ENCODE measurements around the gene PCBP2.
"Not testable (repeated sequence)": the region's sequence is repeated elsewhere in the genome, so short reads cannot be mapped to it uniquely, and the experiment has no call there.

PCBP2 gene

DNA sequence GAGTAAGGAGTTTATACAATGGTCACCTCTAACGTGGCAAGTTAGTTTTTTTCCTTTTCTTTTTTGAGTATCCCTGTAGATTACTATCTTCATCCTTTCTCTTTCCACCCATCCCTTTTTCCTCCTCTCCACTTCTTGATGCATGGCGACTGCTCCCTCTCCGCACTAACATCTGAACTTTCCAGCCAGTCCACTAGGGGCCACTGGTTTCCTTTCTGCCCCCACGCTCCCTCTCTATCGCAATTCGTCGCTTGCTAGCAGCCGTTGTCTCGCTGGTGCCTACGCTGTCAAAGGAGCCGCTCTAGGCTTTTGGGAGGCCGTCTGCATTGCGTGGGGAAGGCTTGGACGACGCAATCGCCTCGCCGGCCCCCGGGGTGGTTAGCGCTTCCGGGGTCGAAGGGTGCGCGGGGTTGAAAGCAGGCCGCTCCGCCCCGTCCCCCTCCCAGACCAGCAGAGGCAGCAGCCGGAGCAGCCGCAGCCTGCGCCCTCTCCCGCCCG, at the start of gene PCBP2:
Gene PCBP2, plus strand, starts transcription at position 442 of the 498 bp plus-strand sequence. CDS start 2,699 bp downstream, outside the sequence.
- DNase-seq = peak; percentile 95

DNA sequence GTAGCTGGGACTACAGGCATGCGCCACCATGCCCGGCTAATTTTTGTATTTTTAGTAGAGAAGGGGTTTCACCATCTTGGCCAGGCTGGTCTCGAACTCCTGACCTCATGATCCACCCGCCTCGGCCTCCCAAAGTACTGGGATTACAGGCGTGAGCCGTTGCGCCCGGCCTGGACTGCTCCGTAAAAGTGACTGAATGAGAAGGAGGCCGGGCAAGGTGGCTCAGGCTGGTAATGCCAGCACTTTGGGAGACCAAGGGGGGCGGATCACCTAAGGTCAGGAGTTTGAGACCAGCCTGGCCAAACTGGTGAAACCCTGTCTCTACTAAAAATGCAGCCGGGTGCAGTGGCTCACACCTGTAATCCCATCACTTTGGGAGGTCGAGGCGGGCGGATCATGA, 49.6 kb upstream of the PCBP2 start:
- DNase-seq = not testable (repeated sequence)

DNA sequence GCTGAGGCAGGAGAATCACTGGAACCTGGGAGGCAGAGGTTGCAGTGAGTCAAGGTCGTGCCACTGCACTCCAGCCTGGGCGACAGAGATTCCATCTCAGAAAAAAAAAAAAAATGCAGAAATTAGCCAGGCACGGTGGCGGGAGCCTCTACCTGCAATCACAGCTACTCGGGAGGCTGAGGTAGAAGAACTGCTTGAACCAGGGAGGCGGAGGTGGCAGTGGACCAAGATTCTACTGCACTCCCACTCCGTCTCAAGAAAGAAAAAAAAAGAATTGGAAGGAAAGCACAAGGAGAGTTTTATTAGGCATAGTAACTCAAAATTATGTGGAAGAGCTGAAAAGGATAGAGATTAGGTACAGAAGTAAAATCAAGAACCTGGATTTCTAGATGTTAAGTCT, 49.0 kb upstream of the PCBP2 start:
- no peak for DNase-seq

DNA sequence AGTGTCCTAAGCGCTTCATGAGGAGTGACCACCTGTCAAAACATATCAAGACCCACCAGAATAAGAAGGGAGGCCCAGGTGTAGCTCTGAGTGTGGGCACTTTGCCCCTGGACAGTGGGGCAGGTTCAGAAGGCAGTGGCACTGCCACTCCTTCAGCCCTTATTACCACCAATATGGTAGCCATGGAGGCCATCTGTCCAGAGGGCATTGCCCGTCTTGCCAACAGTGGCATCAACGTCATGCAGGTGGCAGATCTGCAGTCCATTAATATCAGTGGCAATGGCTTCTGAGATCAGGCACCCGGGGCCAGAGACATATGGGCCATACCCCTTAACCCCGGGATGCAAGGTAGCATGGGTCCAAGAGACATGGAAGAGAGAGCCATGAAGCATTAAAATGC, 41.0 kb upstream of the PCBP2 start:
- no peak for DNase-seq

DNA sequence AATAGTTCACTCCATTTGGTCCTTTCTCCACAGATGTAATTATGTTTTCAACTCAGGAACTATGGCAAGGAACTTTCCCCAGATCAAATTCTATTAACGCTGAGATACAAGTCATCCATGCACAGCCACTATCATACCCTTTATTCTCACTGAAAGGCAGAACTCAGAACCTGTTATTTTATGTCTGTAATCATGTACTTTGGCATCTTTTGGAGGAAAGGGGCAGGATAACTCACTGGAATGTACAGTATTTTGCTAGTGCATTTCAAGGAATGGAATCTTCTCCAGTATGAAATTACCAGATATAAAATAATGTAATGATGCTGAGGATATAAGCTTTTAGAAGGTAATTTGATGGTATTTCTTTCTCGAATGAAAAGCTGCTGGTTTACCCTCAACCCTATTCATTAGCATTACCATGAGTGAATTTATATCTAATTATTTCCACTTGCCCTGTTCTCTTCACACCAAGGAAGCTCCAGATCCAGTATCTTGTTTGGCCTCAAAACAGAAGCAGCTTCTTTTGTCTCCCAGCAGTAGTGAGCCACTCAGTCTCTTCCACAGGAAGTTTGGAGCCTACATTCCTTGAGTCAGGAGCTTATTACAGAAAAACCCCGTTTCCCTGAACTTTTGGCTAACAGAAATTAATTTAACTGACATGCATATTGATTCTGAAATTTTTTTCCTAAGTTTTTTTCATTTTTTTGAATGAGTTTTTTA, 38.3 kb upstream of the PCBP2 start:
- DNase-seq = no peak

DNA sequence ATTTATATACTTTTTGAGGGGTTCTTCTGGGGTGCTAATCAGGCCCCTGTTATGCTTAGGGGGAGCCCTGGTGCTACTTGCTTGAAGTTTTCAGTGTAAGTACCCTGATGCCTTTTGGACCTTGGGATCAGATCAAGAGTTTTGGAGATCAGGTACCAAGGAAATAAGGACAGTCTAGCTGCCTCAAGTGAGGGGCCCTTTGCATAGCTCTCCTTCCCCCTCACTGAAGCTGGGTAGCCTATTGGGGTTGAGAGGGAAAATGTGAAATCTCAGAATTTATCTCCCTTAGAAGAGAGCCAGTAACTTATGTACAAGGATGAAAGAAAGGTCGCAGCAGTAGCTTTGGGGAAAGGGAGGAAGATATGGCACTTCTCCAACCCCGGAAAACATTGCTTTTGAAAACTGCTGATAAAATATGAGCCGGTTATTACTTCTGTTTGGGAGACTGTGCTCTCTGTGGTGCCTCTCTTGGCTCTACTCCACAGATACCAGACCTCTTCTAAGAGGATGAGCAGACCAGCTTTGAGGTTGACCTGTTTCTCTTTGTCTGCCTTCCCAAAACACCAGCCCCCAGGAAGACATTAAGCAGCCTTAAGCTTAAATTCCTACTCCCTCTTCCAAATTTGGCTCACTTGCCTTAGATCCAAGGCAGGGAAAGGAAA, 37.0 kb upstream of the PCBP2 start:
- no peak for DNase-seq

DNA sequence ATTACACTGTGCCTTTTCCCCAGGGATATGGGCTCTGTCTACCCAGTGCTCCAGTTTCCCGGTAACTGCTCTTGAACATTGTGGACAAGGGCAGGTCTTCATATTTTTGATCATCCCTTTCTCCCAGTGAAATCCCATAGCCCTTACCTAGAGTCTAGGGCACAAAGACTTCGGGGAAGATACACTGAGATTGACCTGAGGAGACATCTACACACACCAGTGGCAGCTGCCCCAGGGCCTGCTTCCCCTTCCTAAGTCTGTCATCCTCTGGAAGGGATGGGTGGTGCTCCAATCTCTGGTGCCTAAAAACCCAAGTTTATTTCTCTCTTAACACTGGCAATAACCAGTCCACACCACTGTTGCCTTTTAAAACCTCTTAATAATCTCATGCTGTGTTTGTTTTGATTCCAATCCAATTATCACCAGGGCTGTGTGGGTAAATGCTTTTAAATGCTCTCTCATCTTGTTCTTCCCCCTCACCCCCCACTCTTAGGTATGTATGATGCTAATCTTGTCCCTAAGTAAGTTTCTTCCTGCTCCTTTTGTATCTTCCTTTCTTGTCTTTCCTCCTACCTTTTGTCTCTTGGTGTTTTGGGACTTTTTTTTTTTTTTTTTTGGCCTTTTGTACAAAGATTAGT, 36.0 kb upstream of the PCBP2 start:
- DNase-seq = not testable (repeated sequence)

DNA sequence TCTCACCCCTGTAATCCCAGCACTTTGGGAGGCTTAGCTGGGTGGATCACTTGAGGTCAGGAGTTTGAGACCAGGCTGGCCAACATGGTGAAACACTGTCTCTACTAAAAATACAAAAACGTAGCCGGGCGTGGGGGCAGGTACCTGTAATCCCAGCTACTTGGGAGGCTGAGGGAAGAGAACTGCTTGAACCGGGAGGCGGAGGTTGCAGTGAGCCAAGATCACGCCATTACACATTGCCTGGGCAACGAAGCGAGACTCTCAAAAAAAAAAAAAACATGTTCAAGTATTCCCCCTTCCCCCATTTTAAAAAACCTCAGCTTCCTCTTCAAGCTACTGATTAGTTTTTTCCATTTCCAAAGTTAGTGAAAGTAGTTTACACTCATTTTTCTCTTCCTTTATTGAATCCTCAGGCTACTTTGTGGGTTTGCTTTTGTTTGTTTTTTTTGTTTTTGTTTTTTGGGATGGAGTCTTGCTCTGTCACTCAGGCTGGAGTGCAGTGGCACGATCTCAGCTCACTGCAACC, 34.5 kb upstream of the PCBP2 start:
- DNase-seq = not testable (repeated sequence)

DNA sequence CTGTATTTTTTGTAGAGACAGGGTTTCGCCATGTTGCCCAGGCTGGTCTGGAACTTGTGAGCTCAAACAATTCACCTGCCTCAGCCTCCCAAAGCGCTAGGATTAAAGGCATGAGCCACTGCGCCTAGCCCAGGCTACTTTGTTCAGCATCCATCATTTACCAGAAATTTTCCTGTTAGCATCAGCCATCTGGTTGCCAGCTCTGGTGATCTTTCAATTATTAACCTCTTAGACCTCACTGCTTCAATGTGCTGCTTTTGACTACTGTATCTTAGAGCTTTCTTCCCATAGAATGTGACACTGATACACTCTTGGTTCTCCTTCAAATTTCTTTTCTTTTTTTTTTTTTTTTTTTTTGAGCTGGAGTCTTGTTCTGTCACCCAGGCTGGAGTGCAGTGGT, 33.7 kb upstream of the PCBP2 start:
- DNase-seq = no peak

DNA sequence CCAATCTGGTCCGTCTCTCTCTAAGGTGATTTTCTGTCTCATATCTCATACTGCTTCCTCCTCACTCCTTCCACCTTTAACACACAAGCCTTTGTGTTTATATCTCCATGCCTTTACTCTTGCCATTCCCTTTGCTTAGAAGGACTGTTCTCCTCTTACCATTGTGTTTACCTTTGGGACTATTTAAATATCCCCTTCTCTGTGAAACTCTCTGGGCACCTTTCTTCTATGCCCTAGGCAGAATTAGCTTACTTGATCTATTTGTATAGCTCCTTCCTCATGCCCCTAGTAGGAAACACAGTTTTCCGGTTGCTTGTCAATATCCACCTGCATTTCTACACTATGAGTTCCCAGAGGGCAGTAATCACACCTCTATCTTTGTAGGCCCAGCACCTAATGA, 32.1 kb upstream of the PCBP2 start:
- DNase-seq = no peak

DNA sequence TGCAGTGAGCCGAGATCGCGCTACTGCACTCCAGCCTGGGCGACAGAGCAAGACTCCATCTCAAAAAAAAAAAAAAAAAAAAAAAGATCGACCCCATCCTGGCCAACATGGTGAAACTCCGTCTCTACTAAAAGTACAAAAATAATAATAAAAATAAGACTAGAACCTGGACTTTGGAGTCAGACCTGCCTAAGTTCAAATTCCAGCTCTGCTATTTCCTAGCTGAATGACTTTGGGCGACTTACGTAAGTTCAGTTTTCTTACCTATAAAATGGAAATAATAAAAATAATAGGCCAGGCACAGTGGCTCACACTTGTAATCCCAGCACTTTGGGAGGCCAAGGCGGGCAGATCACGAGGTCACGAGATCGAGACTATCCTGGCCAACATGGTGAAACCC, 29.7 kb upstream of the PCBP2 start:
- DNase-seq = not testable (repeated sequence)

DNA sequence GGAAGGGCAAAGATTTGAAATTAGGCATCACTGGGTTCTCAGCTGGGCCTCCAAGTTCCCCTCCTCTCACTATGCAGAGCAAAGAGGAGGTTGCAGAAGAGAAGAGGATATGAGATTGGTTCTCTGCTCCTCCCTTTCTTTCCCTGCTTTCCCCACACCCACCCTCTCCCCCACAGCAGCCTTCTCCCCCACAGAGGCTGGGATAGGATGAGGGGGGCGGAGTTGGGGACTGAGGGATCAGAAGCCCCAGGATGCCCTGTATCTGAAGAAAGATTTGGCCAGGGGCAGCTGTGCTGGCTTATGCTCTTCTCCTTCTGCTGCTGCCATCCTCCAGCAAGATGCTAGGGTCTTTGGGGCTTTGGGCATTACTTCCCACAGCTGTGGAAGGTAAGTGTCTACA, 28.3 kb upstream of the PCBP2 start, which contains the start of gene AMHR2:
Gene AMHR2, plus strand, starts transcription at position 259 of the 400 bp plus-strand sequence. Its CDS starts 80 bp downstream, at position 339.
- DNase-seq = no peak

DNA sequence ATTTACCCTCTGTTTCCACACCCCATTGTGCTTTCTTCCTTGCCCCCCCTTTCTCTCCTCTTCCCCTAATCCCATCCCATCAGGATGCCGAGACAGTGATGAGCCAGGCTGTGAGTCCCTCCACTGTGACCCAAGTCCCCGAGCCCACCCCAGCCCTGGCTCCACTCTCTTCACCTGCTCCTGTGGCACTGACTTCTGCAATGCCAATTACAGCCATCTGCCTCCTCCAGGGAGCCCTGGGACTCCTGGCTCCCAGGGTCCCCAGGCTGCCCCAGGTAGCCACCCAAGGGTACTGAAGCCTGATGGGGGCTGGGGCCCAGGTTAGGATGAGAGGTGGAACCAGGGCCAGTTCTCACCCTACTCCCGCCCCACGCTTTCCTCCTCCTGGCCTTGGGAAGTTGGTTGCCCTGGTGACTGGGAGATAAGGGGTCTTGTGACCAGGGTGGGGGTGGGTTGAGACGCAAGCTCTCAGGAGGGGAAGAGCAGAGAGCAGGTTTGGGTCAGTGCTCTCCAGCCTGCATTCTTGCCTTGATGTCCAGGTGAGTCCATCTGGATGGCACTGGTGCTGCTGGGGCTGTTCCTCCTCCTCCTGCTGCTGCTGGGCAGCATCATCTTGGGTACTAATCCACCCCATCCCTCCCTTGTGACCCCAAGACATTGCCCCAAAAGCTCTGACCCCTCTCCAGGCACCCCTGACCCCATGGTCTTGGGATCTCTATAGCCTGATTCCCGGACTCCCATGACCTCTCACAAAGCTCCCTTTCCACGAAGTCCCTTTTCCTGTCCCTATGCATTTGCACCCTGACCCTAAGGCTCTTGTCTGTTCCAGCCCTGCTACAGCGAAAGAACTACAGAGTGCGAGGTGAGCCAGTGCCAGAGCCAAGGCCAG, 27.0 kb upstream of the PCBP2 start:
- DNase-seq = no peak

DNA sequence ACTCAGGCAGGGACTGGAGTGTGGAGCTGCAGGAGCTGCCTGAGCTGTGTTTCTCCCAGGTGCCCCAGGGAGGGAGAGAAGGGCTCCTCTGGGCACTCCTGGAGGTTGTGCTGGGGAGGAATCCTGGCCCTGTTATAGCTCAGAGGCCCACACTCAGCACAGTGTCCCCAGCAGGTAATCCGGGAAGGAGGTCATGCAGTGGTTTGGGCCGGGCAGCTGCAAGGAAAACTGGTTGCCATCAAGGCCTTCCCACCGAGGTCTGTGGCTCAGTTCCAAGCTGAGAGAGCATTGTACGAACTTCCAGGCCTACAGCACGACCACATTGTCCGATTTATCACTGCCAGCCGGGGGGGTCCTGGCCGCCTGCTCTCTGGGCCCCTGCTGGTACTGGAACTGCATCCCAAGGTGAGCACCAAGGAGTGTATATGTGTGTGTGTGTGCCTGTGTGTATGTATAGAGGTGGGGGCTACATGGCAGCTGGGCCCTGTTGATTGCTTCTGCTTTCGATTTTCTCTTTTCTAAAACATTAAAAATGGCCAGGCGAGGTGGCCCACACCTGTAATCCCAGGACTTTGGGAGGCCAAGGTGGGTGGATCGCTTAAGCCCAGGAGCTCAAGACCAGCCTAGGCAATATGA, 26.3 kb upstream of the PCBP2 start:
- no peak for DNase-seq

DNA sequence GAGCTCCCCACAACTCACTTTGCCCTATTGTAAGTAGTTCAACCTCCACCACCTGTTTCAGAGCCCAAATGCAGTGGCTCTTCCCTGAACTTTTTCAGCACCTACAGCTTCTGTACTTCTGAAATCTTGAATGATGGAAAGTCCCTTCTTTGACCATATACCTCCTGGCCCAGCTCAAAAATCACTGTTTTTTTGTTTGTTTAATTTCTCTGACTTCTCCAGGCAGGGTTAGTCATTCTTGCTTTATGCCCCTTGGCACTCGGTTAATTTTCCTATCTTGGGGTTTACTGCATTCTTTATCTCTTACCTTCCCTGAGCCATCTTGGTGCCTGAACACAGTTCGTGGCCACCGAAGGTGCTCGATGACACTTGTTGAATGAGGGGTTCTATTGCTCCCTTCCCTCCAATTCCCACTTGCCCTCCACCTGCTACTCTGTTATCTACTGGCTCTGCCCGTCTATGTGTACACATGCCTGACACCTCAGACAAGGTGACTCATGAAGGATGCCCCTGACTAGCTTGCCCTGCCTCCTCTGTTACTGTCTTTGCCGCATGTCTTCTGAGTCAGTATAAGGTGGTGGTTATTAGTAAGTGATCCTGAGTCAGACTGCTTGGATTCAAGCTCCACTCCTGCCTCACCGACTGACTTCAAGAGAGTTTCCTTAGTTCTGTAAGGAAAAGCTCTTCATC, 23.9 kb upstream of the PCBP2 start:
- DNase-seq = no peak

DNA sequence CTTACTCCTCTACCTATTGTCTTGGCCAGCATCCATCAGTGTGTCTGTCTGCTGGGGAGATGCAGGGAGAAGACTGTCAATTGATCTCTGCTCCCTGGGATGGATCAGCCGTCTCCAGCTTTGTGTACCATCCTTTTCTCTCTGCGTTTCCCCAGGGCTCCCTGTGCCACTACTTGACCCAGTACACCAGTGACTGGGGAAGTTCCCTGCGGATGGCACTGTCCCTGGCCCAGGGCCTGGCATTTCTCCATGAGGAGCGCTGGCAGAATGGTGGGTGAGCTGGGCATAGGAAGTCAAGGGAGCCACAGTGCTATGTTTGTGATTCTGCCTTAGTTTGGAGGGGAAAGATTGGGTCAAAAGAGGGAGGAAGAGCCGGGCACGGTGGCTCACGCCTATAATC, 23.2 kb upstream of the PCBP2 start:
- no peak for DNase-seq

DNA sequence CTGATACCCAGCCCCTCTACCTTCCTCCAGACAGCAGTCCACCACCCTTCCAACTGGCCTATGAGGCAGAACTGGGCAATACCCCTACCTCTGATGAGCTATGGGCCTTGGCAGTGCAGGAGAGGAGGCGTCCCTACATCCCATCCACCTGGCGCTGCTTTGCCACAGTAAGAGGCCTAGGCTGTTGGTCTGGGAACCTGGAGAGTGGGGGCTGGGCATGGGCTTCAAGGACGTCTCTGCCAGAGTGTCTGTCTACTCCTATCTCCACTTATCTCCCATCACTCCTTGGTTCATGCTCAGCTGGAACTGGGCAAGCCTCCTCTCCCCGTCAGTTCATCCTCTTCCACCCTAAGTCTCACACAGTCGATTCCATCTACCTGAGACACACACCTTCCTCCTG, 21.8 kb upstream of the PCBP2 start:
- DNase-seq = no peak

DNA sequence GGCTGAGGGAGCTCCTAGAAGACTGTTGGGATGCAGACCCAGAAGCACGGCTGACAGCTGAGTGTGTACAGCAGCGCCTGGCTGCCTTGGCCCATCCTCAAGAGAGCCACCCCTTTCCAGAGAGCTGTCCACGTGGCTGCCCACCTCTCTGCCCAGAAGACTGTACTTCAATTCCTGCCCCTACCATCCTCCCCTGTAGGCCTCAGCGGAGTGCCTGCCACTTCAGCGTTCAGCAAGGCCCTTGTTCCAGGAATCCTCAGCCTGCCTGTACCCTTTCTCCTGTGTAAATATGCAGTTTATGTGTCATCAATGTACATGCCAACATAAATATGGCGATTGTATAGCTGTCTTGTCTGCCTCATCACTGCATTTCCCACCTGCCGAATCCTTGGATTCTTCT, 20.7 kb upstream of the PCBP2 start:
- no peak for DNase-seq

DNA sequence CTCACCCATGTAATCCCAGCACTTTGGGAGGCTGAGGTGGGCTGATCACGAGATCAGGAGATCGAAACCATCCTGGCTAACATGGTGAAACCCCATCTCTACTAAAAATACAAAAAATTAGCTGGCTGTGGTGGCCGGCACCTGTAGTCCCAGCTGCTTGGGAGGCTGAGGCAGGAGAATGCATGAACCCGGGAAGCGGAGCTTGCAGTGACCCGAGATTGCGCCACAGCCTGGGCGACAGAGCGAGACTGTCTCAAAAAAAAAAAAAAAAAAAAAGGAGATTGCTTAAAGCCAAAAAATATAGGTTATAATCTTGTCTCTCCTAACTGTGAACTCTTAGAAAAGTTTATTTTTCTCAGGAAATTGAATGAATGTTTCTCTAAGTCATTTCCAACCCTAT, 16.6 kb upstream of the PCBP2 start:
- not testable (repeated sequence) for DNase-seq

DNA sequence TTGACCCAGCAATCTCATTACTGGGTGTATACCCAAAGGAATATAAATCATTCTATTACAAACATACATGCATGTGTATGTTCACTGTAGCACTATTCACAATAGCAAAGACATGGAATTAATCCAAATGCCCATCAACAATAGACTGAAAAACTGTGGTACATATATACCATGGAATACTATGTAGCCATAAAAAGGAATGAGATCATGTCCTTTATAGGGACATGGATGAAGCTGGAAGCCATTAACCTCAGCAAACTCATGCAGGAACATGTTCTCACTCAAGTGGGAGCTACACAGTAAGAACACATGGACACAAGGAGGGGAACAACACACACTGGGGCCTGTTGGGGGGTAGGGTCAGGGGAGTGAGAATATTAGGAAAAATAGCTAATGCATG, 12.3 kb upstream of the PCBP2 start:
- not testable (repeated sequence) for DNase-seq
